Measurements from ENCODE around the gene PHF24.

DNA sequence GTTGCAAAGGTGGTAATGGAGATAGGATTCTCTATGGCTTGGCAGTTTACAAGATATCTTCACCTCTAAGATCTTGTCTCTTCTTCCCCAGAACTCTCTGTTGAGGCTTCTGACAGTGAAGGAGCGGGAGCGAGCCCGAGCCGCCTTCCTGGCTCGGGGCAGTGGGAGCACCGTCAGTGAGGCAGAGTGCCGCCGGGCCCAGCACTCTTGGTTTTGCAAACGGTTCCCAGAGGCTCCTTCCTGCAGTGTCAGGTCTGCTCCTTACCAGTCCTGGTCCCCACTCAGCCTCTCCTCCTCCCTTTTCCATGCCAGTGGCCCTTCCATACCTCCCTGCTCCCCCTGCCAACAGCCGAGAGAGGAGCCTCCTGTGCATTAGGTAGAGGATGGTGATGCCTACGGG, 18.9 kb downstream of the PHF24 start:
- TF ChIP-seq, protein P1, sequence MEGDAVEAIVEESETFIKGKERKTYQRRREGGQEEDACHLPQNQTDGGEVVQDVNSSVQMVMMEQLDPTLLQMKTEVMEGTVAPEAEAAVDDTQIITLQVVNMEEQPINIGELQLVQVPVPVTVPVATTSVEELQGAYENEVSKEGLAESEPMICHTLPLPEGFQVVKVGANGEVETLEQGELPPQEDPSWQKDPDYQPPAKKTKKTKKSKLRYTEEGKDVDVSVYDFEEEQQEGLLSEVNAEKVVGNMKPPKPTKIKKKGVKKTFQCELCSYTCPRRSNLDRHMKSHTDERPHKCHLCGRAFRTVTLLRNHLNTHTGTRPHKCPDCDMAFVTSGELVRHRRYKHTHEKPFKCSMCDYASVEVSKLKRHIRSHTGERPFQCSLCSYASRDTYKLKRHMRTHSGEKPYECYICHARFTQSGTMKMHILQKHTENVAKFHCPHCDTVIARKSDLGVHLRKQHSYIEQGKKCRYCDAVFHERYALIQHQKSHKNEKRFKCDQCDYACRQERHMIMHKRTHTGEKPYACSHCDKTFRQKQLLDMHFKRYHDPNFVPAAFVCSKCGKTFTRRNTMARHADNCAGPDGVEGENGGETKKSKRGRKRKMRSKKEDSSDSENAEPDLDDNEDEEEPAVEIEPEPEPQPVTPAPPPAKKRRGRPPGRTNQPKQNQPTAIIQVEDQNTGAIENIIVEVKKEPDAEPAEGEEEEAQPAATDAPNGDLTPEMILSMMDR (conservative IDR thresholded peaks at IDR 0.05; ENCODE audit: low read length), result no peak
- no peak for TF ChIP-seq EZH2phosphoT487 (IDR thresholded peaks at IDR 0.05; ENCODE audit: borderline replicate concordance)
